ENCODE data around the gene HM13.

HM13 gene

GRCh38 chr20:31617432-31618104, 103.3 kb downstream of the HM13 start:
- DNase-seq = no peak

Data from activated CD4-positive, CD25-positive, alpha-beta regulatory T cell (primary cell).